Suppressor macrophage treated with lipopolysaccharide for 4 hours (primary cell): ENCODE data around the gene PTPRH.
"Not testable (repeated sequence)": the region's sequence is repeated elsewhere in the genome, so short reads cannot be mapped to it uniquely, and the experiment has no call there.

ENCODE experiments used
- DNase-seq: peaks from one replicate; pipeline ENCODE4 v3.0.0-alpha.2; 2020

Gene PTPRH

DNA sequence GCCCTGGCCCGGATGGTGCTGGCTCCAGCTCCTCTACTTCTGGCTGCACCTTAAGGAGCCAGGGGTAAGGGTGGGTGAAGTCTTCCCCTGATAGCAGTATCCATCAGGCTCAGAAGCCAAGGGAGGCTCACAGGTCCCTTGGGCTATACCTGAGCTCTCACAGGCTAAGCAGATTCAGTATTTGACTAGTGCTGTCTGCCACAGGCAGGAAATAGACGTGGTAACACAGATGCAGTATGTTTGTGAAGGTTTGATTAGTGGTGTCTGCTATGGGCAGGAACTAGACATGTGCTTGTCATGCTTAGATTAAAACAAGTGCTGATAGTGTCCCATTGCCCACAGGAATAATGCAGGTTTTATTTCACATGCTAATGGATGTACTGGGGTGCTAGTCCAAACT, 33.2 kb downstream of the PTPRH start:
- DNase-seq: no peak

DNA sequence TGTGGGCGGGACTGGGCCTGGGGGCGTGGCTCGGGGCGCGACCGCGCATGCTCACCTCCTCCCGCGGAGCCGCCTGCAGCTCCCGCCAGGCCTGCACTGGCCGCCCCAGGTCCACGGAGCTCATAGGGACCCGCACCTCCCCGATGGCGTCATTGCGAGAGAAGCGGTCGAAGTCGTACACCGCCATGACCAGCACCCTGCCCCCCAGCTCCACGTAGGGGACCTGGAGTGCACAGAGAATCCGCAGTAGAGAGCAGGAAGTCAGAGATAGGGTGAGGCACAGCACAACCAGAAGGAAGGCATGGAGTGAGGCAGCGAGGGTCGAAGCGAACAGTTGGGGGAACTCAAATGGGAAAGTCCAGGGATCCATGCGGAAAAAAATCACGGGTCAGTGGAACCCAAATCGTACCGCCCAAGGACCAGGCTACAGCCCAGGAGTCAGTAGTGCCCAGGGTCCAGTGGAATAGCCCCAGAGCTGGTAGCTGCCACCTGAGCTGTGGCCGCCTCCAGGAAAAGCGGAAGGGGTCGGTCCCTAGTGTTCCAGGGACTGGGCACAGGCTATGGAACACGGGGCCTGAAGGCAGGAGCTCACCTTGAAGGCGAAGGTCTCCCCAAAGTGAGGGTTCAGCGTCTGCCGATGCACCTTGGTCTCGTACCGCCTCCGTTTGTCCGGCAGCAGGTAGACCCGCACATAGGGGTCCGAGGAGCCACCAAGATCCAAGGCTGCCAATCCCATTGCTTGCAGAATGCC, 34.0 kb downstream of the PTPRH start:
- DNase-seq: no peak

DNA sequence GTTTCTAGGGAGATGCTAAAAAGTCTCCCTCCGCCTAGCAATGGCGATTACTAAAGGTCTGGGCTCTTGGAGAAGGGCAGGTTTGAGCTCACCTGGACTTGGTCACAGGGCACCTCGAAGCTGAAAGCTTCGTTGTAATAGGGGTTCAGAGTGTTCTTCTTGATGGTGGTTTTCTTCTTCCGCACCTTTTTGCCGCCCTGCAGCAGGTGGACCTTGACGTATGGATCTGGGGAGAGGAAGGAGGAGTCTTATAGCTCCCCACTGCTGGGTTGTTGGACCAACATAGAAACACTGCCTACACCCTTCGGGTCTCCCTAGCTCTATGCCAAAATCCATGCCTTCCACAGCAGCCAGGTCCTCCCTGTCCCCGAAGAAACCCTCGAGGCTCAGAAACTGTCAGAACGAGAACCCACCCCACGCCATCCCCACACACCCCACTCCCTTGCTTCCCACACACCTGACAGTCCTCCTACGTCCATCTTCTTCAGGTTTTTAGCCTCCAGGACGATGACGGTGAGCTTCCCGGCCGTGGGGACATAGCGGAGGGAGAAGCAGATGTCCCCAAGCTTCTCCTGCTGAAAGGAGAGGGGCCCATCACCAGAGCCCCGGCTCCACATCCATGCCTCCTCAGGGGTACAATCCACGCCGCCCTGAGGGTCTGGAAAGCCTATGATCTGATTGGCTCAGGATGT, 34.7 kb downstream of the PTPRH start:
- no peak for DNase-seq

DNA sequence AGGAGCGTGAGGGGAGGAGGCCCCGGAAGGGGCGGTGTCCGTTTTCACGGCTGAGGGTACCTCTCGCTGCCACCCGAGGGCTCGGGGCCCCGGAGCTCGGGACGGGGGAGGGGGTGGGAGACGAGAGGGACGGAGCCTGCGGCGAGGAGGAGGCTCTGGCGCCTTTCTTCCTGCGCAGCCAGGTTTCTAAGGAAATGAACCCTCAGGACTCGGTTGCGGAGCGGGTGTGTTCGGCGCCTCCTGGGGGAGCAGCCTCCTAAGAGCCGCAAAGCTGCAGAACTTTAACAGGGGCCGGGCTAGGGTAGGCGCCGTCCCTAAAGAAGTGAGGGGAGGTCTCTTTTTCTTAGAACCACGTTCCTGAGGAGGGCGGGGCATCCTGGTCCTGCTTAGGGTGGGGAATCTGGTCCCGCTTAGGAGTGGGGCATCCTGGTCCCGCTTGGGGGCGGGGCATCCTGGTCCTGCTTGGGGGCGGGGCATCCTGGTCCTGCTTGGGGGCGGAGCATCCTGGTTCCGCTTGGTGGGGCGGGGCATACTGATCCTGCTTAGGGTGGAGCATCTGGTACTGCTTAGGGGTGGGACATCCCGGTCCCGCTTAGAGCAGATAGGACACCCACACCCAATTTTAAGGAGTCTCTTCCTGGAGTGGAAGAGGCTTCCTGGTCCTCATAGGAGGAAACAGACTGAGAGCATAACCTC, 35.4 kb downstream of the PTPRH start:
- peak; percentile 31 for DNase-seq

DNA sequence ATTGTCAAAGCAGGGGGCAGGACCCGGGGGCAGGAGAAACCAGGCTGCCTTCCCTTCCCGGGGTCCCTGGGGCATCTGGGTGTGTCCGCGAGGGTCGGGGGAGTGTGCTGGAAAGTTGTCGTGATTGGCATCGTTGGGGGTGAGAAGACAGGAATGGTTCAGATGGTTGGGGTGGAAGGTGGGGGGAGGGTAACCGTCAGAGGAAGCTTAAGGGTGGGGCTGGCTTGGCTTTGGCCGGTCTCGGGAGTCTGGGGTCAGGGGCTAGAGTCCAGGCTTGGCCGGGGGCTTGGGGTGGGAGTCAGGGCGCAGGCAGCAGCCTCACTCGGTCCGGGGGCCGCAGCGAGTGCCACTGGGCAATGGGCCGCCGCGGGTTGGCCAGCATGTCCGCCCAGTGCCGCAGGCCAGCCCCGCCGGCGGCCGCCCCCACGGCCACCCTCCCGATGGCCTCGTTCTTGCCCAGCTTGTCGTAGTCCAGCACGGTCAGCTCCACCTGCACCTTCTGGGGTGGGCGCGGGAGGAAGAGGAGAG, 36.1 kb downstream of the PTPRH start:
- no peak for DNase-seq

DNA sequence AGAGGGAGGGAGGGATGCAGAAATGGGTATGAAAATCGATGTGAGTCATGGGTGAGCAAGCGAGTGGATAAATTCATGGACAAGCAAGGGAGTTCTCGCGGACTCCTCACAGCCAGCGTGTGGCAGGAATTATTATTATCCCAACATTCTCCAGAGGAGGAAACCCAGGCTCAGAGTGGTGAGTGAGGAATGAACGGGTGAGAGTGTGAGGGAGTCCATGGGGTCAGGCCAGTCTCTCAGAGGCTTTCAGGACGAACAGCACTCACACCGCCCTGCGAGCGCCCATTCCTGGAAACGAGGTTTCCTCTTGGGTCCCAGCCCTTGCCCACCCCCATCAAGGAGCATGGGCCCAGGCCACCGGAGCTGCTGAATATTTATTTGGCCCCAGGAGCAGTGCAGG, 36.6 kb downstream of the PTPRH start:
- DNase-seq: no peak

DNA sequence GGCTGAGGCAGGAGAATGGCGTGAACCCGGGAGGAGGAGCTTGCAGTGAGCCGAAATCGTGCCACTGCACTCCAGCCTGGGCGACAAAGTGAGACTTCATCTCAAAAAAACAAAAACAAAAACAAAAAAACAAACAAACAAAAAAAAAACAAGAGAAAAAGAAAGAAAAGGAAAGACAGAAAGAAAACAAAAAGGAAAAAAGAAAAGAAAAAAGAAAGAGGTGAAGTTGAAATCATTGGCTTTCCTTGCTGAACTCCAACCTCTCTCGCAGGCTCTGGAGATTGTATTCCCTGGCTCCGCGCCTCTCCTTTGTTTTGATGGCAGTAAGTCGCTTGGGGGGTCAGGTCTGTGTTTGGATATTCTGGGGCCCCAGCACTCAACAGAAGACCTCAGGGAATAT, 37.0 kb downstream of the PTPRH start:
- not testable (repeated sequence) for DNase-seq

DNA sequence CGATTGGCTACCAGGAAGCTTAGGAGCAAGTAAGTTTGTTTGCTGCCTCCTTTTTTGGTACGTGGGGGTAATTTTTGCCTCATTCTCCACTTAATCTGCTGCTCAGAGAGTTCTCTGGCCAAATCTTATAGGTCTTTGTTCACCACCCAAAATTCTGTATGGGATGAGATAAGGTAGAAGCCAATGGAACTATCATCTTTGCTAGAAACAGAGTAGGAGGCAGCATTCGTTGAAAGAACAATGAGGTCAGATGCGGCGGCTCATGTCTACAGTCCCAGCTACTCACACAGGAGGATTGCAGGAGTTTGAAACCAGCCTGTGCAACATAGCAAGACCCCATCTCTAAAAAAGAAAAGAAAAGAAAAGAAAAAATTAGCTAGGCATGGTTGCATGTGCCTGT, 37.9 kb downstream of the PTPRH start:
- DNase-seq: no peak

DNA sequence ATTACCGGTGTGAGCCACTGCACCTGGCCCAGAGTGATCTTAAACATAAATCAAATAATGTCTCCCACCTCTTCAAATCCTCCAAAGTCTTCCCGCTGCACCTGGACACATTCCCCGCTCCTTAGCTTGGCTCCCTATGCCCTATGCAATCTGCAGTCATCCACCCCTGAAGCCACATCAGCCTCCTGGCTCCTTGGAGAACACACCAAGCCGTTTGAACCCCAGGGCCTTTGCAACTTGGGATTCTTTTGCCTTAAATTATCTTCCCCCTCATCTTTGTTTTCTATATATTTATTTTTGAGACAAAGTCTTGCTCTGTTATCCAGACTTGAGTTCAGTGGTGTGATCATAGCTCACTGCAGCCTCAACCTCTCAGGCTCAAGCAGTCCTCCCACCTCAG, 40.2 kb downstream of the PTPRH start:
- DNase-seq: no peak

DNA sequence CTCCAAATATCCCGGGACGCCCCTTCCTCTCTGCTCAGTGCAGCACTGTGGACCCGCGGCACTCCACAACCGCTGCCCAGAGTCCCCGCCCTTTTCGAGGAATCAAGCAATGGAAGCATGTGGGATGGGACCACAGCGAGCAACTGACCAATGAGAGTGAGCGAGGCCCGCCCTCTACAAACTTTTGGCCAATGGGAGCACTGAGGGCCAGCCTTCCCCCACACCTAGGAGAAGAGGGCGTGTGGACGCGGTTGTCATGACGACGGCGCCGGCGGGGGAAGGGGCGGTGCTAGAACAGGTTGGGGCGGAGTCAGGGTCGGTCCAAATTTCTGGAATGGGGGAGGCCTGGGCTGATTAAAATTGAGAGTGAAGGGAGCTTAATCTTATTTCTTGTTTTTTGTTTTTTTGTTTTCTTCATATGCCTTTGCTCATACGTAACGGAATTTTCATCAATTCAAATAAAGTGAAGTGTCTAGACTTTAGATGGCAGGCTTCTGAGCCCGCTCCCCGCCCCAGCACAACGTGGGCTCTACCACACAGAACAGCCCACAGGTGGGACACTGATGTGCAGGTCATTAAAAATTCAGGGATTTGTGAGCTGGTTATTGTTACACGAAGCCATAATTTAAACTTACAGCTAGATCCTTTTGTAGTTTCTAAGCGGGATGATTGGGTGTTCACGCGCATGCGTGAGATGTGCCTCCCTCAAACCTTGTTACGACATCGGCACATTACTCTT, 42.6 kb downstream of the PTPRH start, which contains the start of gene DNAAF3:
Gene DNAAF3, minus strand, starts transcription at position 84 of the 739 bp plus-strand sequence. CDS start 200 bp downstream, outside the sequence.
- DNase-seq: peak; percentile 92

DNA sequence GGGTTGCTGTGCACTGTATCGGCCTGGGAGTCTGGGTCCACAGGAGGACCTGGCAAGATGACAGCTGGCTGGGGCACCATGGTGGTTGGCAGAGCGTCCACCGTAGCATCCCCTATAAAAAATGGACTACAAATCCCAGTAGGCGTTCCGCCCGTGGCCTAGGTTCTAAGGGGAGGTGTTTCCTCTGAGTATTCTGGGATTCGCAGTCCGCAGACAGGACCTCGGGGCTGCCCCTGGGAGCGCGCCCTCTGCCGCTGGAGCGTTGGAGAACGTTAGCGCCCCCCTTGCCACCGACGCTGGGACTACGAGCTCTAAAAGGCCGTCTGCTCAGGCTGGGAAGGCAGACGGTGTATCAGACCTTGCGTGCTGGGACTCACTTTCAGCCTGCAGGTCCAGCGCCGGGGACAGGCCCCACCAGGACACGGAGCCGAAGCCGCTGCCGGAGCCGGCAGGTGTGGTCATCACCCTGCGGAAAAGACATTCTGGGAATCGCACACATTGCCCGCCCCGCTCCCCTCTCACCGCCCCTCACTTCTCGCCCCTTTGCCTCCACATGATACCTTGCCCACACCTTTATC, 43.3 kb downstream of the PTPRH start:
- peak; percentile 62 for DNase-seq

DNA sequence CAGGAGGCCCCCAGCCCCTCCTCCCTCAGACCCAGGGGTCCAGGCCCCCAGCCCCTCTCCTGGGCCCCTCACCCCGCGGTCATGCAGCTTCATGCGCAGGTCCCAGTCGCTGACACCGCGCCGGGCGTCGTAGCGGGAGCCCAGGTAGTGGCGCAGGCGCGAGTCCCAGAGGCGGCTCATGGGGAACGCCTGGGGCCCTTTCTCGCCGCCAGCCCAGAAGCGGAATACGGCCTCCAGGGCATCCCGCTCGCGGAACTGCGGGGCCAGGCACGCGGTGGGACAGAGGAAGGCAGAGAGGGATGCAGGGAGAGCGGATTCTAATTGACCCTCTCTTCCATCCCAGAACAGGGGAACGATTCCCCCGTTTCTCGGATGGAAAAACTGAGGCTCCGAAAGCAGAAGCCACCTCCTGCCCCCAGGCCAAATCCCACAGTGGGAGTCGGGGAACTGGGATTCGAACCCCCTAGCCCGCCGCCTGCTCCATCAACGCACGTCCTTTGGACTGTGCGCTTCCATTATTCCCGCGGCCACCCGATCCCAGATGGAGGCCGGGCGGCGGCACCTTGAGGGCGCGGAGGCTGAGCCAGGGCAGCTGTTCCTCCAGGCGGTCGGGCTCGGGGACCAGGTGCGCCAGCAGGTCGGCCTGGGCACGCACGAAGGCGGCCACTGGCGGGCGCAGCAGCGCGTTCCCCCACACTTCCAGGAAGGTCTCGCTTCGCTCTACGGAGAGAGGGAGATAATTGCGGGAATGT, 47.6 kb downstream of the PTPRH start:
- no peak for DNase-seq

DNA sequence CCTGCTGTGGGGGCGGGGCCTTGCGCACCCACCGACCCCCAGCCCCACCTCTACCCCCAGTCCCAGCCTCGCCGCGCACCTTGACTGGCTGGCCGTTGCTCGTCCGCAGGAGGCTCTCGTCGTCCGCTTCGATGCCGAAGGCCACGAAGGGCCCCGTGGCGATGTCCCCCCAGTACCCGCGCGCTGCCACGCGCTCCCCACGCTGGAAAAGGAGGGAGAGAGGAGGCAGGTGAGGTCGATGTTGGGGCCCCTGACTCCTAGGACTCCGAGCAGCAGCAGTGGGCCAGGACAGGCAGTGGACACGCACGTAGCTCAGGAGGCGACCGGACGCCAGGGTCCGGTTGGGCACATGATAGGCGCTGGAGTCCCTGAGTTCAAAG, 48.3 kb downstream of the PTPRH start:
- no peak for DNase-seq

DNA sequence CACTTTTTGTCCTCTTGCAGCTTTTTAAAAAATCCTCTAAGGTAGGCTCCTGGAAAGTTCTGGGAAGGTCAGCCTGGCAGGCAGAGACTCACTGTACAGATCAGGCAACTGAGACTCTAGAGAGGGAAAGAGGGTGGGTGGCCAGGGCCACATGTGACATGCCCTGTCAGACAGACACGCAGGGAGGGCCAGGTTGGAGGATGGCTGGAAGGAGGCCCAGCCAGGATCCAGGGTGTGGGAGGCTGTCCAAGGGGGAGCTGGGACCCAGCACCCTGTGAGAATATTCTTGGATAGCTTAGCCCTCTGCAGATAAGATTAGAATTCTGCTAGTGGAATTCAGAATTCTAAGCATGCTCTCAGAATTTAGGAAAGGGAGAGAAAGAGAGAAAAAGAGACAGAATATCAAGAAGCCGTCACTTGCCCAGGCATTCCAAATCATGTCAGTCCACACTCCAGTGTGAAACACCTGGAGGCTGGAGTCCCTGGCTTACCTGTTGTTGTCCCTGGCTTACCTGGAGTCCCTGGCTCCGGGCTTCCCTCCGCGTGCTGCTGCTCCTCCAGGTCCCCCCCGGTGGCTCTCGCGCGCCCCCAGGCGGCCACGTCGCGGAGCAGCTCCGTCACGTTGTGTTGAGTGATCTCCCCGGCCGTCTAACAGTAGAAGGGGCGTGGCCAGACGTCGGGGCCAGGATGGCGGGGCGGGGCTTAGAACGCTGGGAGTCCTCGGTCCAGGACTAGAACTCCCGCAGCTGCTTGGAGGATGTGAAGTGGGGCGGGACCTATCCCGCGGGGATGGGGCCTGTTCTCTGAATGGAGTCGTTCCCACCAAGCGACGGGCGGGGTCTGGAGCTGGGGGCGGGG, 48.9 kb downstream of the PTPRH start:
- DNase-seq: peak; percentile 92

DNA sequence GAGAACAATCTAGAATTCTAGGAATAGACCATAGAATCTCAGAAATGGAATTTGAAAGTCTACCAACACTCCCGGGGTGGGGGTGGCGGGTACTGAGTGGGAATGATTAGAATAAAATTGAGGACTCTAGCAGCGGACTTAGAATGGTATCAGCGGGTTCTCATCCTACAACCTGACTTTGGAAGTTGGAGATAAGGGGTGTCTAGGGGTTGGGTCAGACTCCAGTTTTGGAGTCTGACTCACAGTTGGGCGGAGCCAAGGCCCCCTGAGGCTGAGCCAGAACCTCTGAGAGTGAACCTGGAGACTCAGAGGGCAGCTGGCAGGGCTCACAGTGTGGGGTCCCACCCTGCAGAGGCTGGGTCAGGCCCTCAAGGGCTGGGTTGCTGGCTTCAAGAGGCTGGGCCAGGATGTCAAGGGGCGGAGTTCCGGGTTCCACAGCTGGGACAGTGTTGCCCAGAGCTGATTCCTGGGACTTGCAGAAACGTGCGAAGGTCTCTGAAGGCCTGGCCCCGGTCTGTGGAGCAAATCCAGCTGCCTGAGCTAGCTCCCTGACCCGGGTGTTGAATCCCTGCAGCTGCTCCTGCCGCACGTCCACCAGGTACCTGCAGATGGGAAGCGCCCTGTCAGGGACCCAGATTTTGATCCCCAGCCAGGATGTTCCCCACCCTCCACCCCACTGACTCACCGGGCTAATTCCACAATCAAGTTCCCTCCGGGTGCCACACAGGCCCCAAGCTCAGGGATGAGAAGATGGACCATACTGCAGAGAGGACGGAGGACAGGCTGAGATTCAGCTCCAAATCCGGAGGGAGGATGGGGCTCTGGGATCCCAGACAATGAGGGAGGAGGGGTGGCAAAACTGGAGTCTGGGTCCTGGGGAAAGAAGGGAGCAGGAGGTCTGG, 50.2 kb downstream of the PTPRH start:
- no peak for DNase-seq

DNA sequence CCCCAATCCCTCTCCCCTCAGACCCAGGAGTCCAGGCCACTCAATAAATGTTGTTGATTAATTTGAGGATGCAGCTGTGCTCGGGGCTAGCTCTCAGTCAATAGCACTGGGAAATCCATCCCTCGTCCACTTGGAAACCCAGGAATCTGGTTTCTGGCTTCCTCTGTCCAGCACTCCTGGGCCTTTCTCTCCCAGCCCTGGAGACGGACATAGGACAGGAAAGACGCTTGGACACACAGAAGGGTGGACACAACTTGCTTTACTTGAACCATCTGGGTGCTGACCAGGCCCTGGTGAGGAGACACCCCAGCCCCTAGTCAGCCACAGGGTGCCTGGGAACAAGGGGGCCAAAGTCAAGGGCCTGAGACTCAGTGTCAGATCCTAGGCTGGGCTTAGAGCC, 50.9 kb downstream of the PTPRH start:
- no peak for DNase-seq

DNA sequence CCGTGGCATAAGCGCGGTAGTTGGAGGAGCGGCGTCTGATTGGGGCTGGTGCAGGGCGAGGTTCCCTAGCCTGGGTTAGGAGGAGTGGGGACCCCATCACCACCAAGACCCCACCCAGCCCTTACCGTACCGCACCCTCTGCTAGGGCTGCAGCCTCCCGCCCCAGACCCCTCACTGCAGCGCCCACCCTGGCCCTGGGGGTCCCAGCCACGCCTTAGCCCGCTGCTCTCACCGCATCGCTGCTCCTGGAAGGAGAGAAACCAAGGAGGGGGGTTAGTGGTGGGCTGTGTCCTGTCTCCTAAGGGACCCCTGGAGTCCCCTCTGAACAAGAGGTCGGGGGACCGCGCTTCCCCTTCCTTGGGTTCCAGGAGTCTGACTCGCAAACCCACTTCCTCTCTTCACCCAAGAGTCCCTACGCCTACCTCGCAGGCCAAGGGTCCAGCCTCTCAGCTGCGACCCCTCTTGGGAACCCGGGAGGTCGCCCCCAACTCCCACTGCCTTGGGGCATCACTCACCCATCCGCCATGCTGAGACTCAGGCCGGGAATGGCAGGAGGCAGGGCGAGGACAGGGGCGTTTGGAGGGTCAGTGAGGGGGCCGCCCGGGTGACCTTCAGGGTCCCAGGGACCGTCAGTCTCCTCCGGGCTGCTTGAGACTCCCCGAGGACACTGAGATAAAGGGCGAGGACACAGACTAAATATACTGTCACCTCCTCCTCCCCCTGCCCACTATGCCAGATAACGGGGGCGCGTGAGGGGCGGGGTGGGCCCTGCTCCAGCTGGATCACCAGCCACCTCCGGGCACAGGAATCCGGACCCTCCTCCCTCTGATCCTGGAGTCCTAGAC, 52.0 kb downstream of the PTPRH start, which contains the start of gene TNNI3:
Gene TNNI3, minus strand, starts transcription at position 669 of the 845 bp plus-strand sequence. Its CDS starts 143 bp downstream, at position 526.
- no peak for DNase-seq
